H9 (cell line): ENCODE results near the gene SKIDA1. TPM values are rescaled to one million over a fixed set of nuclear protein-coding genes. Genes with fewer than 3 reads are reported as not detected.
A peak's percentile ranks its signal among the peaks of the same experiment; 100 is the strongest.

Source experiments
- DNase-seq: peaks from one replicate; pipeline ENCODE4 v3.0.0-alpha.2; 2017
- H2AFZ ChIP-seq: one replicate; pipeline ENCODE4 v1.6.1; 2013; ENCODE audit warnings: mild to moderate bottlenecking, low read length, control low read depth, moderate library complexity
- H2AK5ac ChIP-seq: 2 replicates; pipeline ENCODE4 v1.6.1; 2013; ENCODE audit warnings: low read length, control low read depth, mixed read lengths; ENCODE audit not compliant: insufficient read length
- H2BK120ac ChIP-seq: one replicate; pipeline ENCODE4 v1.6.1; 2013; ENCODE audit warnings: low read depth, mild to moderate bottlenecking, low read length, control low read depth, inconsistent platforms; ENCODE audit not compliant: poor library complexity, severe bottlenecking
- H2BK12ac ChIP-seq: 2 replicates; pipeline ENCODE4 v1.6.1; 2013; ENCODE audit warnings: low read length, control low read depth, mixed read lengths, low read depth; ENCODE audit not compliant: insufficient read length
- H2BK15ac ChIP-seq: 2 replicates; pipeline ENCODE4 v1.6.1; 2013; ENCODE audit warnings: low read depth, low read length, control low read depth
- H2BK20ac ChIP-seq: one replicate; pipeline ENCODE4 v1.6.1; 2013; ENCODE audit warnings: low read depth, mild to moderate bottlenecking, low read length, control low read depth, inconsistent platforms; ENCODE audit not compliant: poor library complexity, severe bottlenecking
- H2BK5ac ChIP-seq: 2 replicates; pipeline ENCODE4 v1.6.1; 2013; ENCODE audit warnings: low read length, control low read depth, mixed read lengths; ENCODE audit not compliant: insufficient read length
- H3K14ac ChIP-seq: 2 replicates; pipeline ENCODE4 v1.6.1; 2013; ENCODE audit warnings: low read length, control low read depth; ENCODE audit not compliant: insufficient read depth
- H3K18ac ChIP-seq: 2 replicates; pipeline ENCODE4 v1.6.1; 2013; ENCODE audit warnings: low read depth, mild to moderate bottlenecking, mixed read lengths, low read length, control low read depth; ENCODE audit not compliant: insufficient read length
- H3K23ac ChIP-seq: 2 replicates; pipeline ENCODE4 v1.6.1; 2013; ENCODE audit warnings: low read length, control low read depth, mixed read lengths, low read depth; ENCODE audit not compliant: insufficient read length
- H3K23me2 ChIP-seq: 2 replicates; pipeline ENCODE4 v1.6.1; 2013; ENCODE audit warnings: low read depth, mild to moderate bottlenecking, mixed read lengths, low read length, control low read depth; ENCODE audit not compliant: insufficient read length, poor library complexity, severe bottlenecking
- H3K27ac ChIP-seq: 2 replicates; pipeline ENCODE4 v1.5.1; 2013; ENCODE audit warnings: low read length, control low read depth, mixed read lengths, low read depth; ENCODE audit not compliant: insufficient read length
- H3K27me3 ChIP-seq: 2 replicates; pipeline ENCODE4 v1.6.1; 2013; ENCODE audit warnings: low read length, control low read depth, inconsistent platforms; ENCODE audit not compliant: insufficient read depth
- H3K4ac ChIP-seq: 2 replicates; pipeline ENCODE4 v1.6.1; 2013; ENCODE audit warnings: low read depth, mild to moderate bottlenecking, control low read depth, inconsistent platforms, low read length, moderate library complexity
- H3K4me1 ChIP-seq: 2 replicates; pipeline ENCODE4 v1.6.1; 2013; ENCODE audit warnings: low read length, control low read depth, inconsistent platforms; ENCODE audit not compliant: insufficient read depth
- H3K4me2 ChIP-seq: 2 replicates; pipeline ENCODE4 v1.6.1; 2013; ENCODE audit warnings: low read length, control low read depth, mixed read lengths; ENCODE audit not compliant: insufficient read length, insufficient read depth
- H3K56ac ChIP-seq: 2 replicates; pipeline ENCODE4 v1.6.1; 2013; ENCODE audit warnings: low read depth, mild to moderate bottlenecking, mixed read lengths, low read length, control low read depth; ENCODE audit not compliant: insufficient read length
- H3K79me1 ChIP-seq: 2 replicates; pipeline ENCODE4 v1.6.1; 2013; ENCODE audit warnings: low read depth, mild to moderate bottlenecking, moderate library complexity, low read length, control low read depth, inconsistent platforms; ENCODE audit not compliant: insufficient read depth, poor library complexity, severe bottlenecking
- H3K79me2 ChIP-seq: 2 replicates; pipeline ENCODE4 v1.6.1; 2013; ENCODE audit warnings: low read length, control low read depth, inconsistent platforms; ENCODE audit not compliant: insufficient read depth
- H3K9ac ChIP-seq: 2 replicates; pipeline ENCODE4 v1.6.1; 2013; ENCODE audit warnings: low read length, control low read depth, mixed read lengths; ENCODE audit not compliant: insufficient read length; ENCODE audit errors: extremely low read depth
- H3K9me3 ChIP-seq: one replicate; pipeline ENCODE4 v1.6.1; 2013; ENCODE audit warnings: low read depth, low read length, inconsistent platforms; ENCODE audit not compliant: control insufficient read depth
- H3T11ph ChIP-seq: one replicate; pipeline ENCODE4 v1.6.1; 2013; ENCODE audit warnings: mild to moderate bottlenecking, low read length, control low read depth, inconsistent platforms
- H4K20me1 ChIP-seq: one replicate; pipeline ENCODE4 v1.6.1; 2013; ENCODE audit not compliant: control insufficient read depth, insufficient read length, insufficient read depth
- H4K5ac ChIP-seq: 2 replicates; pipeline ENCODE4 v1.6.1; 2013; ENCODE audit warnings: low read depth, mild to moderate bottlenecking, mixed read lengths, low read length, control low read depth; ENCODE audit not compliant: insufficient read length
- H4K8ac ChIP-seq: replicated peaks from 2 replicates; pipeline ENCODE4 v1.6.1; 2013; ENCODE audit warnings: low read length, control low read depth, mixed read lengths, low read depth; ENCODE audit not compliant: insufficient read length
- H4K91ac ChIP-seq: 2 replicates; pipeline ENCODE4 v1.6.1; 2013; ENCODE audit warnings: low read depth, mild to moderate bottlenecking, moderate library complexity, mixed read lengths, low read length, control low read depth; ENCODE audit not compliant: insufficient read length
- H3K27ac Mint-ChIP-seq, 3 experiments: 2 replicates in 2 of 3; 3 replicates in 1 of 3; pipeline ENCODE4 v1.8.0; 2020 to 2021; ENCODE audit warnings: mixed read lengths in 3 of 3, mild to moderate bottlenecking in 1 of 3, moderate library complexity in 1 of 3
- H3K27me3 Mint-ChIP-seq: 2 replicates; pipeline ENCODE4 v1.8.0; 2021; ENCODE audit warnings: low read depth, mild to moderate bottlenecking, moderate library complexity, mixed read lengths
- H3K36me3 Mint-ChIP-seq, 3 experiments: 2 replicates in 2 of 3; 3 replicates in 1 of 3; pipeline ENCODE4 v1.8.0; 2020 to 2021; ENCODE audit warnings: low read depth in 3 of 3, mixed read lengths in 3 of 3; ENCODE audit not compliant: insufficient read depth in 1 of 3
- H3K4me1 Mint-ChIP-seq, 2 experiments: 2 replicates each; pipeline ENCODE4 v1.8.0; 2020; ENCODE audit warnings: mixed read lengths in 2 of 2
- H3K4me3 Mint-ChIP-seq, 2 experiments: 2 replicates in 1 of 2; 3 replicates in 1 of 2; pipeline ENCODE4 v1.8.0; 2020 to 2021; ENCODE audit warnings: mild to moderate bottlenecking in 2 of 2, mixed read lengths in 2 of 2, moderate library complexity in 1 of 2
- H3K9me3 Mint-ChIP-seq, 2 experiments: 2 replicates in 1 of 2; 3 replicates in 1 of 2; pipeline ENCODE4 v1.8.0; 2020; ENCODE audit warnings: mild to moderate bottlenecking in 2 of 2, mixed read lengths in 2 of 2, moderate library complexity in 1 of 2
- CTCF ChIP-seq: fragments of 200-600 bp; sonication (generic); conservative IDR thresholded peaks from 3 replicates; pipeline ENCODE4 v1.8.0; 2021; ENCODE audit warnings: antibody characterized with exemption, mild to moderate bottlenecking
- WGBS: extraction: QIAGEN DNeasy Blood & Tissue Kit; methylation state at CpG from one replicate; pipeline ENCODE4 v1.1.7; 2013; ENCODE audit warnings: missing lambda C conversion rate, low lambda C conversion rate, mixed read lengths; ENCODE audit not compliant: insufficient read length; ENCODE audit errors: extremely low coverage; 5-methylcytosine and 5-hydroxymethylcytosine counted together
- total RNA-seq: library from RNA; stranded (reverse); gene quantifications from 2 replicates; pipeline ENCODE4 v1.2.1, GENCODE V29; 2021

The SKIDA1 gene
- total RNA-seq, 1 experiment from 2014 or later, result 5.9 TPM

- peak overlapping the region; percentile 67 for H3K18ac ChIP-seq
- H3K23ac ChIP-seq, result no peak overlapping the region
- Mint-ChIP-seq H3K36me3 (peaks cover 17 to 33% (median 28%) of the 10 kb centered on the region in 3 experiments; a peak in 6 of 7 replicates), H3K9me3 (no peaks in the 10 kb centered on the region), H3K4me1 (peaks cover 24 to 35% of the 10 kb centered on the region in 2 experiments), H3K27ac (peak overlapping the region; percentile 70 to 94 (median 93)), H3K4me3 (peak overlapping the region; percentile 80 to 90), H3K27me3 (no peaks in the 10 kb centered on the region)
- H3K27me3 ChIP-seq, result no peaks in the 10 kb centered on the region
- H2BK15ac ChIP-seq, result no peak overlapping the region
- no peak overlapping the region for H2BK5ac ChIP-seq
- H3T11ph ChIP-seq, result no peak overlapping the region
- no peak for TF ChIP-seq CTCF
- peaks cover 7% of the 10 kb centered on the region for H3K23me2 ChIP-seq
- no peak overlapping the region for H4K5ac ChIP-seq
- H3K14ac ChIP-seq, result peak overlapping the region; percentile 79
- WGBS, result no CpG with 5 or more reads among the region's 96 CpGs
- no peak overlapping the region for H2BK120ac ChIP-seq
- H4K20me1 ChIP-seq, result no peaks in the 10 kb centered on the region
- H4K8ac ChIP-seq, result no peak overlapping the region
- no peak overlapping the region for H2AK5ac ChIP-seq
- H3K9ac ChIP-seq, result peak overlapping the region; percentile 79
- peaks cover 4% of the 10 kb centered on the region; the same call in 1 of the 2 replicates for H3K4me1 ChIP-seq
- DNase-seq, result peak; percentile 73
- H3K79me2 ChIP-seq, result peaks cover 11% of the 10 kb centered on the region; the same call in 1 of the 2 replicates
- no peak overlapping the region for H2AFZ ChIP-seq
- no peaks in the 10 kb centered on the region for H3K9me3 ChIP-seq
- no peak overlapping the region for H4K91ac ChIP-seq
- H3K56ac ChIP-seq, result no peak overlapping the region
- H3K4me2 ChIP-seq, result peak overlapping the region; percentile 29
- H3K27ac ChIP-seq, result no peak overlapping the region
- no peak overlapping the region for H2BK12ac ChIP-seq
- H3K4ac ChIP-seq, result no peak overlapping the region
- peaks cover 5% of the 10 kb centered on the region for H3K79me1 ChIP-seq
- no peak overlapping the region for H2BK20ac ChIP-seq
Measured at GRCh38 chr10:21534604-21535493, 9.4 kb upstream of the SKIDA1 start.
